Vagina (tissue), 2 donors: ENCODE results near the gene DEAF1.

Source experiments
- POLR2A ChIP-seq, 2 donors: fragments of 450-650 bp; IDR thresholded peaks; one replicate each; pipeline ENCODE4 v1.6.1; 2017; ENCODE audit warnings: antibody characterized with exemption in 2 of 2, mild to moderate bottlenecking in 2 of 2, moderate library complexity in 2 of 2
- TF ChIP-seq, protein P1 (sequence below), 3 experiments: fragments of 450-650 bp in 2 of 3; fragments of 200-600 bp in 1 of 3; sonication (generic) in 1 of 3; IDR thresholded peaks; one replicate each; pipeline ENCODE4 v1.5.1; 2017 to 2019; ENCODE audit warnings: antibody characterized with exemption in 3 of 3, mild to moderate bottlenecking in 2 of 3, moderate library complexity in 2 of 3

DNA sequence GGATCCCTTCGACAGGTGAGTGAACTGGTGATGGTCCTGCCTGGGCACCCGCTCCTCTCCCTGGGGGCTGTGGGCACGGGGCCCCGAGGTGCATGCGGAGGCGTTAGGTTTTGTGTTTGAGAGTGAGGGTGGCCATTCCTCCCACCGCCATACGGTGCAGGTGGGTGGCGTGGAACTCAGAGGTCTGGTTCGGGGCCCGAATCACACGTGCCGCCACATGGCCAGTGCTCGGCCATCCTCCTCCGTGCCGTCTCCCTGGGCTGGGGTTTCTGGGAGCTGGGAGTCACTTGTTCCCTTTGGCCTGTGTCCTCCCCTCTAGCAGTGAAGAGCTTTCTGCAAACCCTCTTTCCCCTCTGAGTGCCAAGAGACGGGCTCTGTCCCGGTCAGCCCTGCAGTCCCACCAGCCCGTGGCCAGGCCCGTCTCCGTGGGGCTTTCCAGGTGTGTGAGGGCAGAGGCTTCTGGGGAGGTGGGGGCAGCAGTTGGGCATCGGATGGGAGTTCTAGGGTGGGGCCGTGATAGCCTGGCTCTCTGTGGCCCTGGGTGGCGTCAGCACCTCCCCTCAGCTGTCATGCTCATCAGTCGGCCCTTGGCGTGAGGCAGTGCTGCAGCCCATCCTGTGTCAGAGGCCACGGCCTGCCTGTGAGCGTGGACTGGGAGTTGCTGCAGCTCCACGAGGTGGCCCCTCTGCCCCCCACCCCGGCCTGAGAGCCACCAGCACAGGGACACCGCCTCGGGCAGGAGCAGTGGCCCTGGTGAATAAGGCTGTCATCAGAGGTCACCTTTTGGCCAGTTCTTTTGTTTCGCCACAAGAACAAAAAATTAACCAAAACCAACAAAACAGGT, 89.5 kb downstream of the DEAF1 start:
- no peak for TF ChIP-seq POLR2A (IDR thresholded peaks at IDR 0.05)
- TF ChIP-seq, protein P1, sequence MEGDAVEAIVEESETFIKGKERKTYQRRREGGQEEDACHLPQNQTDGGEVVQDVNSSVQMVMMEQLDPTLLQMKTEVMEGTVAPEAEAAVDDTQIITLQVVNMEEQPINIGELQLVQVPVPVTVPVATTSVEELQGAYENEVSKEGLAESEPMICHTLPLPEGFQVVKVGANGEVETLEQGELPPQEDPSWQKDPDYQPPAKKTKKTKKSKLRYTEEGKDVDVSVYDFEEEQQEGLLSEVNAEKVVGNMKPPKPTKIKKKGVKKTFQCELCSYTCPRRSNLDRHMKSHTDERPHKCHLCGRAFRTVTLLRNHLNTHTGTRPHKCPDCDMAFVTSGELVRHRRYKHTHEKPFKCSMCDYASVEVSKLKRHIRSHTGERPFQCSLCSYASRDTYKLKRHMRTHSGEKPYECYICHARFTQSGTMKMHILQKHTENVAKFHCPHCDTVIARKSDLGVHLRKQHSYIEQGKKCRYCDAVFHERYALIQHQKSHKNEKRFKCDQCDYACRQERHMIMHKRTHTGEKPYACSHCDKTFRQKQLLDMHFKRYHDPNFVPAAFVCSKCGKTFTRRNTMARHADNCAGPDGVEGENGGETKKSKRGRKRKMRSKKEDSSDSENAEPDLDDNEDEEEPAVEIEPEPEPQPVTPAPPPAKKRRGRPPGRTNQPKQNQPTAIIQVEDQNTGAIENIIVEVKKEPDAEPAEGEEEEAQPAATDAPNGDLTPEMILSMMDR (IDR thresholded peaks at IDR 0.05) = no peak
